Endothelial cell of umbilical vein (primary cell): ENCODE measurements around the gene SVIL. TPM values are rescaled to one million over a fixed set of nuclear protein-coding genes. Genes with fewer than 3 reads are reported as not detected.

Source experiments
- BruUV-seq: library from RNA; stranded (reverse); fragments of 400-500 nt; replicated peaks from 2 replicates; lab custom pipeline; 2021; lab: Mats Ljungman, UMichigan
- CTCF ChIA-PET: fragments of 300-600, 350-600 bp; sonication (Branson Sonifier 250); formaldehyde crosslinking; loops from one replicate; lab custom pipeline; 2021; ENCODE audit warnings: antibody characterized with exemption, inconsistent platforms; lab: Charles Lee
- POLR2A ChIA-PET: fragments of 300-600, 350-600 bp; sonication (Branson Sonifier 250); formaldehyde crosslinking; loops from one replicate; lab custom pipeline; 2021; ENCODE audit warnings: antibody characterized with exemption, inconsistent platforms; lab: Charles Lee
- DNase-seq: peaks from one replicate; pipeline ENCODE4 v3.0.0-alpha.2; 2011; ENCODE audit warnings: low read depth, low spot score
- FAIRE-seq: peaks from 2 replicates; lab custom pipeline; 2011; peaks lifted over from hg19 to GRCh38; lab: Jason Lieb, UNC
- H2AFZ ChIP-seq: 2 replicates; pipeline ENCODE4 v1.6.0; 2012; ENCODE audit warnings: low read depth, low read length, control low read depth, inconsistent platforms
- H3K27ac ChIP-seq: 2 replicates; pipeline ENCODE4 v1.5.1; 2011; ENCODE audit warnings: low read depth, mild to moderate bottlenecking, control low read depth, low read length, moderate library complexity; ENCODE audit not compliant: insufficient read depth
- H3K27me3 ChIP-seq, 2 experiments: 2 replicates each; pipeline versions ENCODE4 v1.6.0 to v1.6.1; 2011; ENCODE audit warnings: low read length in 2 of 2, mixed read lengths in 1 of 2; ENCODE audit not compliant: control insufficient read depth in 2 of 2, insufficient read depth in 2 of 2
- H3K36me3 ChIP-seq, 2 experiments: 2 replicates in 1 of 2; 3 replicates in 1 of 2; pipeline ENCODE4 v1.5.1; 2011; ENCODE audit warnings: low read length in 2 of 2, mild to moderate bottlenecking in 1 of 2, moderate library complexity in 1 of 2; ENCODE audit not compliant: control insufficient read depth in 2 of 2, insufficient read depth in 2 of 2; ENCODE audit errors: extremely low read depth in 1 of 2
- H3K4me1 ChIP-seq: 3 replicates; pipeline ENCODE4 v1.5.1; 2011; ENCODE audit warnings: mild to moderate bottlenecking, low read length; ENCODE audit not compliant: control insufficient read depth, insufficient read depth; ENCODE audit errors: extremely low read depth
- H3K4me2 ChIP-seq: 2 replicates; pipeline ENCODE4 v1.6.1; 2011; ENCODE audit warnings: low read length, control low read depth, mixed read lengths; ENCODE audit not compliant: insufficient read depth
- H3K4me3 ChIP-seq, 3 experiments: fragments of 200-600 bp in 1 of 3; sonication (generic), shearing (Covaris generic) in 1 of 3; replicated peaks in 1 of 3; 2 replicates each; pipeline ENCODE4 v1.5.1; 2011 to 2016; ENCODE audit warnings: control low read depth in 3 of 3, low read length in 3 of 3, mild to moderate bottlenecking in 2 of 3, inconsistent platforms in 1 of 3, low read depth in 1 of 3, moderate library complexity in 1 of 3; ENCODE audit not compliant: insufficient read depth in 1 of 3
- H3K79me2 ChIP-seq: 2 replicates; pipeline ENCODE4 v1.6.0; 2012; ENCODE audit warnings: low read length, inconsistent platforms; ENCODE audit not compliant: control insufficient read depth, insufficient read depth
- H3K9ac ChIP-seq: replicated peaks from 2 replicates; pipeline ENCODE3; 2011; ENCODE audit warnings: low read length, control low read depth; ENCODE audit not compliant: insufficient read depth; ENCODE audit errors: extremely low read depth
- H3K9me1 ChIP-seq: replicated peaks from 3 replicates; pipeline ENCODE4 v1.6.0; 2011; ENCODE audit warnings: mild to moderate bottlenecking, low read length; ENCODE audit not compliant: control insufficient read depth, insufficient read depth; ENCODE audit errors: extremely low read depth
- H3K9me3 ChIP-seq: replicated peaks from 2 replicates; pipeline ENCODE4 v1.5.1; 2012; ENCODE audit warnings: low read length, inconsistent platforms; ENCODE audit not compliant: control insufficient read depth, insufficient read depth
- H4K20me1 ChIP-seq: replicated peaks from 2 replicates; pipeline ENCODE3; 2011; ENCODE audit warnings: mild to moderate bottlenecking, low read length; ENCODE audit not compliant: control insufficient read depth, insufficient read depth; ENCODE audit errors: extremely low read depth
- EZH2 ChIP-seq: IDR thresholded peaks from 2 replicates; pipeline ENCODE4 v1.6.1; 2012; ENCODE audit warnings: borderline replicate concordance, low read depth, mild to moderate bottlenecking, moderate library complexity, low read length, inconsistent platforms; ENCODE audit not compliant: severe bottlenecking
- FOS ChIP-seq: IDR thresholded peaks from 2 replicates; pipeline ENCODE4 v1.6.1; 2011; ENCODE audit warnings: mild to moderate bottlenecking, low read length, moderate library complexity, borderline replicate concordance; ENCODE audit not compliant: insufficient read depth
- GATA2 ChIP-seq: IDR thresholded peaks from 2 replicates; pipeline ENCODE4 v1.7.0; 2011; ENCODE audit warnings: low read depth, mild to moderate bottlenecking, moderate library complexity, mixed read lengths, low read length; ENCODE audit not compliant: insufficient read length, insufficient read depth
- JUN ChIP-seq: IDR thresholded peaks from 2 replicates; pipeline ENCODE4 v1.6.1; 2011; ENCODE audit warnings: borderline replicate concordance, low read depth; ENCODE audit not compliant: insufficient read length, insufficient read depth
- MYC ChIP-seq: IDR thresholded peaks from one replicate; pipeline ENCODE4 v1.6.1; 2011; ENCODE audit warnings: mild to moderate bottlenecking, low read depth, low read length
- POLR2A ChIP-seq: IDR thresholded peaks from 2 replicates; pipeline ENCODE4 v1.6.1; 2012; ENCODE audit warnings: low read depth, mild to moderate bottlenecking, control low read depth, low read length
- POLR2AphosphoS5 ChIP-seq: IDR thresholded peaks from 2 replicates; pipeline ENCODE4 v1.6.1; 2012; ENCODE audit warnings: low read depth, mild to moderate bottlenecking, control low read depth, low read length, moderate library complexity; ENCODE audit not compliant: insufficient read depth
- dilution Hi-C: fragments of 300-500 bp; cut with MboI; formaldehyde crosslinking; loops from one replicate; pipeline ENCODE4 v1.15.0; 2019; ENCODE audit warnings: low sequenced_read_pairs; ENCODE audit not compliant: extremely low pct_ligation_motif_present
- intact Hi-C: fragments of 100-400 bp; cut with micrococcal nuclease; formaldehyde crosslinking; loops from one replicate; pipeline ENCODE4 v1.10.0; 2022
- polyA plus RNA-seq, 4 experiments: library from polyadenylated mRNA; depleted of rRNA in 3 of 4; stranded (reverse) in 3 of 4; unstranded in 1 of 4; fragments of >200 nt; gene quantifications; 2 replicates each; pipeline versions ENCODE4 v1.2.1 to v1.2.3, GENCODE V29; 2011 to 2012; ENCODE audit warnings: missing spikeins in 1 of 4
- total RNA-seq: library from RNA; stranded (reverse); gene quantifications from 2 replicates; pipeline ENCODE4 v1.2.3, GENCODE V29; 2021
- TF ChIP-seq, protein P1 (sequence below), 2 donors: IDR thresholded peaks; 1 replicate in 1 of 2; 2 replicates in 1 of 2; pipeline ENCODE4 v1.5.1; 2011; ENCODE audit warnings: low read length in 2 of 2, mild to moderate bottlenecking in 2 of 2, moderate library complexity in 2 of 2, control low read depth in 1 of 2, inconsistent platforms in 1 of 2, low read depth in 1 of 2; ENCODE audit not compliant: insufficient read depth in 1 of 2; ENCODE audit errors: extremely low read depth in 1 of 2
- TF ChIP-seq, protein P2 (sequence below): IDR thresholded peaks from 2 replicates; pipeline ENCODE4 v1.6.1; 2011; ENCODE audit not compliant: insufficient read depth, insufficient read length

Gene SVIL
- total and polyA plus RNA-seq, 2 donors (not counting 3 experiments of a cell fraction or from before 2014, with no cell fraction given), result 22.6 to 70.7 TPM

DNA sequence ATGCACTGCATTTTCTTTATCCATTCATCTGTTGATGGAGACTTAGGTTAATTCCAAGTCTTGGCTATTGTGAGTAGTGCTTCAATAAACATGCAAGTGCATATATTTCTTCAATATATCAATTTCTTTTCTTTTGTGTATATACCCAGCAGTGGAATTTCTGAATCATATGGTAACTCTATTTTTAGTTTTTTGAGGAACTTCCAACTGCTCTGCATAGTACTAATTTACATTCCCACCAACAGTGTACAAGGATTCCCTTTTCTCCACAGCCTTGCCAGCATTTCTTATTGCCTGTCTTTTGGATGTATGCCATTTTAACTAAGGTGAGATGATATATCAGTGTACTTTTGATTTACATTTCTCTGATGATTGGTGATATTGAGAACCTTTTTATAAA lies 200.7 kb downstream of the SVIL start:
- Histone ChIP-seq H3K79me2 (peaks cover 48% of the 10 kb centered on the region), H3K36me3 (no peaks in the 10 kb centered on the region), H3K9me1 (no peaks in the 10 kb centered on the region), H3K9me3 (no peaks in the 10 kb centered on the region), H2AFZ (no peak overlapping the region), H4K20me1 (no peaks in the 10 kb centered on the region), H3K27ac (no peak overlapping the region), H3K9ac (no peak overlapping the region), H3K27me3 (no peaks in the 10 kb centered on the region), H3K4me2 (no peak overlapping the region), H3K4me1 (no peaks in the 10 kb centered on the region), H3K4me3 (no peak overlapping the region)
- intact Hi-C loops, result no loop called here
- POLR2A ChIA-PET, result no interaction called here
- dilution Hi-C loops, result no loop called here
- CTCF ChIA-PET, result interaction anchor here (1.1 to 1.4 kb wide), 3 partner anchors 9 to 62 kb away, joined by 4 to 5 read pairs (median 5); no protein-coding TSS in a partner anchor
- no peak for FAIRE-seq
- TF ChIP-seq MYC, result no peak
- no peak for TF ChIP-seq FOS
- no peak for TF ChIP-seq EZH2
- TF ChIP-seq JUN, result no peak
- TF ChIP-seq POLR2AphosphoS5, result no peak
- TF ChIP-seq, protein P1, sequence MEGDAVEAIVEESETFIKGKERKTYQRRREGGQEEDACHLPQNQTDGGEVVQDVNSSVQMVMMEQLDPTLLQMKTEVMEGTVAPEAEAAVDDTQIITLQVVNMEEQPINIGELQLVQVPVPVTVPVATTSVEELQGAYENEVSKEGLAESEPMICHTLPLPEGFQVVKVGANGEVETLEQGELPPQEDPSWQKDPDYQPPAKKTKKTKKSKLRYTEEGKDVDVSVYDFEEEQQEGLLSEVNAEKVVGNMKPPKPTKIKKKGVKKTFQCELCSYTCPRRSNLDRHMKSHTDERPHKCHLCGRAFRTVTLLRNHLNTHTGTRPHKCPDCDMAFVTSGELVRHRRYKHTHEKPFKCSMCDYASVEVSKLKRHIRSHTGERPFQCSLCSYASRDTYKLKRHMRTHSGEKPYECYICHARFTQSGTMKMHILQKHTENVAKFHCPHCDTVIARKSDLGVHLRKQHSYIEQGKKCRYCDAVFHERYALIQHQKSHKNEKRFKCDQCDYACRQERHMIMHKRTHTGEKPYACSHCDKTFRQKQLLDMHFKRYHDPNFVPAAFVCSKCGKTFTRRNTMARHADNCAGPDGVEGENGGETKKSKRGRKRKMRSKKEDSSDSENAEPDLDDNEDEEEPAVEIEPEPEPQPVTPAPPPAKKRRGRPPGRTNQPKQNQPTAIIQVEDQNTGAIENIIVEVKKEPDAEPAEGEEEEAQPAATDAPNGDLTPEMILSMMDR (IDR thresholded peaks at IDR 0.05; ENCODE audit: extremely low read depth in 1 of 2, insufficient read depth in 1 of 2, low read depth in 1 of 2, low read length in 2 of 2), result no peak
- TF ChIP-seq, protein P2, sequence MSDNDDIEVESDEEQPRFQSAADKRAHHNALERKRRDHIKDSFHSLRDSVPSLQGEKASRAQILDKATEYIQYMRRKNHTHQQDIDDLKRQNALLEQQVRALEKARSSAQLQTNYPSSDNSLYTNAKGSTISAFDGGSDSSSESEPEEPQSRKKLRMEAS, result no peak
- TF ChIP-seq POLR2A, result no peak
- no peak for TF ChIP-seq GATA2
- DNase-seq, result no peak
- no TSS peak for BruUV-seq
